ENCODE data around the gene SSH3.

Gene SSH3

GRCh38 chr11:67268081-67268961 is 35.0 kb upstream of the SSH3 start:
- no peak for DNase-seq (ENCODE audit: low spot score)

DNA sequence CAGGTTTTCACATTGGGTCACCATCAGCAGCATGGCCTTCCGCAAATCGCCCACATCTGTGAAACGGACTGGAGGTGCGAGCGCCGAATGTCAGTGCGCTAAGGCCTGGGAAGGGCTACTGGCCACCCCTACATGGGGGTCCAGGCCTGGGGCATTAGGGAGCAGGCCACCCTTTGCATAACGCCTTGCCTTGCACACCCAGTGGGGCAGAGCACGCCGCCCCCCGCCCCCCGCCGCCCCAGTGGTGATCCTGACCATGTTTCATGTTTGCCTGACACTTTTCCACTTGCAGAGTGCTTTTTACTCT is 34.4 kb upstream of the SSH3 start:
- no peak for DNase-seq (ENCODE audit: low spot score)

GRCh38 chr11:67269401-67270255 is 33.7 kb upstream of the SSH3 start:
- peak; percentile 22 for DNase-seq (ENCODE audit: low spot score)

DNA sequence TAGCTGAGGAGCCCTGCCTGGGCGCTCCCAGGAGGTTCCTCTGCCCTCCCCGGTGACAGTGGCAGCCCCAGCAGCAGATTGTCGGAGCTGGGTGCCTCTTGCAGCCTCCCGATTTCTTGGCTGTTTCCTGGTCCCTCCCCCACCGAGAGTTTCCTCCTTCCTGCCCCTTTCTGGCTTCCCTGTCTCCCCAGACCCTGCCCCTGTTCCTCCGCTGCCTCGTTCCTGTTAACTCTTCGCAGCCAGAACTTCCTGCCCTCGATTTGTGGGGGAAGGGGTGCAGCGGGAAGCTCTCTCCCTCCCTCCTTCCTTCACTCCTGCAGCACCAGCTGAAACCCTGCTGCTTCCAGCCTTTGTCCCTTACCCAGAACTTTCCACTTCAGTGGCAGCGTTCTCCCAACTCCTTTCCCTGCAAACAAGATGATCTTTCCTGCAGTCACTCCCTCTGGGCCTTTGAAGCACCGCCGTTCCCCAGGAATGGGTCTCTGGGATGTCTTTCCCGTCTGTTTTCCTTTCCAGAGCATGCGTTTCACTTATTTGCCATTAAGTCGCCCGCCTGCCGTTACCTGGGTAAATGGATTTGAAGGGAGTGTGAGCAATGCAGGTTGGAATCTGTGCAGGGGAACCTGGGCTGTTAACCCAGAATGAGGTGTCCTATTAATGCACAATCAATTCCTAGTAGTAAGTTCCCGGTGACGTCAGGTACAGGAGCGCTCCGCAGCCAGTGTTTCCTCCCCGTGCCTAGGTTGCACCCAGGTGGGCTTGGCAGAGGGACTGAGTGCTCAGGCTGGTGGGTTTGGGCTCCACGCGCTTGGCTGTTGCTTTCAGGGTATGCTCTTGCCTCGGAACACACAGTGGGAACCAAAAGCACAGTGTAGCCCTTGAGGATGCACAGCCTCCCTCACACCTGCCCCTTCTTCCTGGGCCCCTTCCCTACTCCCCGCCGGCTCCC is 32.8 kb upstream of the SSH3 start:
- no peak for DNase-seq (ENCODE audit: low spot score)

DNA sequence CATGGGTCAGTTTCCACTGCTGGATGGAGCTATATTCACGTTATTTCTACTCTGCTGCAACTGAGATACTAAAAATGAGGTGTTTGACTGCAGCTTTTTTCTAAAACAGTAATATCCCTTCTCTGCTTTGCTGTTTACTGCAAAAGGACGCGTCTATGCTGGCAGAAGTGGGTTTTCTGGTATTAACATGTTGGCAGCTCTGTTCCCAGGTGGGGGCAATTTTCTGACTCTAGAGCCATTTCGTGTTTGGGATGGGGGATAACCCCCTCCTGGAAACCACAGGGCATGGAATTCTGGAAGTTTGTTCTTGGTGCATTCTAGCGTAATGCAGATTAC is 32.2 kb upstream of the SSH3 start:
- DNase-seq (ENCODE audit: low spot score): no peak

DNA sequence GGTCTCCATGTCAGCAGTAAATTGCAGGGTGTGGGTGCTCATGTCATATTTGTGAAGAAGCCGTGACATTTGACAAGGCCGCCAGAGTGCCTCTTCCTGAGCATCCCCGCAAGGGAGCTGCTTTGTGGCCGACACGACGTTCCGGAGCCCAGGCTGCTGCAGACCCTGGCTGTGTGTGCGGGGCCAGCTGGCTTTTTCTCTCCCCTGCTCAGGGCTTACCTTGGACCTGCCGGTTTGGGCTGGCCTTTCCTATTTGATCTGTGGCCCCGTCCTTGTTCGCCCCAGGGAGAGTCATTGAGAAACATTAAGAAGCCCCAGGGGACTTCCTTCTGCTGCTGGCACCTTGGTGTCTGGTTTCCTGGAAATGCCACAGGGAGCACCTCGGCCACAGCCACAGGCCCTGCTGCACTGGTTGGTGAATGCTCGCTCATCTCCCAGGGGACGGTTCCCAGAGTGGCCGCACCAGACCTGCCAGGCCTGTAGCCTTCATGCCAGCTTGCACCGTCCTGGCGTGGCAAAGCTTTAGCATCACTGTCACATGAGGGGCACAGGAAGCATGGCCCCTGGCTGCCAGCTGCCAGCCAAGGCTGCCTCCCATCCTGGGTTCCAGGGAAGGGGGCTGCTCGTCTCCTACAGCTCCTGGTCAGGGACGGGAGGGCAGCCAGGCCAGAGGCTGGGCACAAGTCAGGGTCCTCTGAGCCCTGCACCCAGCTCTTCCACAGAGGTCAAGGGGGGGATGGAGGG is 31.6 kb upstream of the SSH3 start:
- DNase-seq (ENCODE audit: low spot score): no peak

DNA sequence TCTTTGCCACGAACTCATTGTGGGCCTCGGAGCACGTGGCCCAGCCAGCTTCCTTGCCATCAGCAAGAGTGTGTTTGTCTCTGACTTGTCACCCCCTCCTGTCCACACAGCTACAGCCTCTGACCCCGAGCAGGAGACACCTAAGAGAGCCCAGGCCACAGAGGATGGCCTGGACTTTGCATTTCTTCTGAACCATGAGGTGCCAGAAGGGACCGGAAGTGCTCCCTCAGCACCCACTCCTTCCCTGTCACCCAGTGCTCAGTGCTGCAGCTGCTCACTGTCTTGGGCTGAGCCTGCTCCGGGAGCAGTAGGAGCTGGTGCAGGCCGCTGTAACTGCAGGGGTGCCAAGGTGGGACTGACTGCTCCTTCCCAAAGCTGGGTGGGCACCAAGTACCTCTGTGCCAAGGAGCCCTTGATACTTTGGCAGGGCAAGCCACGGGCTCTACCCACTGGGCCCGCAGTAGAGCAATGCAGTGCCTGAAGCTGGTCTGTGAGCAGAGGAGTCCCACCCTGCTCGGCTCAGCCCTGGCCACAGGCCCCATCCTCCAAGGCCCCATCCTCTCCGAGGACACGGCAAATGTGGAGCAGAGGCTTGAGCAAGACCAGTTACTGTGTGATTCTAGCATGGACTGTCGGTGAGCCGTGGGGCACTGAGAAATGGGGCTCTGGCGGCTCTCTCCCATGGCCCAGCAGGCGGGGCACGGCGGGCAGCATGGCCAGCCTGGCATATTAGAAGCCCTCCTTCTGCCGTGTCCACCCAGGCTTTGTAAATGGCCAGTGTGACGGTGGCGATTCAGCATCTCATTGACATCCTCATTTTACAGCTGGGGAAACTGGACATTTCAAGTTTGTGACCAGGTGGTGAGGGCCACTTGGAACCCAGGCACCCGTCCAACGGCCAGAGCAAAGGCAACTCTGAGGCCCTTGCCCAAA is 30.7 kb upstream of the SSH3 start:
- DNase-seq (ENCODE audit: low spot score): no peak

DNA sequence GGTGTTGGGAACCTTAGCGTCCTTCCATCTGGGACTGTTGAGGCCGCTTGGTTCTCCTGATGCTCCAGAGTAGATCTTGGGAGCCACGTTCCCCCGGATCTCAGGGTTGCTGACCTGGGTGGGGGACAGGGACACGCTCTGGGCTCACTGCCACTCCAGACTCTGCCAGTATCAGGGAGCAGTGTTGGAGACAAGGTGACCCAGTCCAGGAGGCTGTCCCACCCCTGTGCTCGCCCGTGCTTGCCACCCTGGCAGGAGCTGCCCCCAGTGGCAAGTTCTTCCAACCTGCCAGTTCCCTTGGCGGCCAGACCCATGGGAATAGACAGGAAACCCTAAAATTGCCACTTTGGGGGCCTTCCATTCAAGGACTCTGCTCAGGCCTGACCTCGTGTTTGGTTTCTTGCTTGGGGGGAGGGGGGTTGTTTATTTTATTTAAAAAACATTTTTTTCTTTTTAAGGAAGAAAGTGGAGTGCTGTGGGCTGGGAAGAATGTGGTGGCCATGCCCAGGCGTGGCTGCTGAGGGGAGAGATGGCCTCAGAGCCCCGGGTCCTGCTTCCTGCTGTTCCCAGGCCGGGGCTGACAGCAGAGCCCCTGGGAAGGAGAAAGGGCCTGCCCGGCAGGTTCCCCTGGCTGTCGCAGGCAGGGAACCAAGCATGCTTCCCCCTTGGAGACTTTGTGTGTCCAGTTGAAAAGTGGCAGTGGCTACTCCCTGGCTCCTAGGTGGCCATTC is 29.9 kb upstream of the SSH3 start:
- no peak for DNase-seq (ENCODE audit: low spot score)

- DNase-seq (ENCODE audit: low spot score): no peak
These were observed 28.3 kb upstream of the SSH3 start for GRCh38 chr11:67274768-67275605.

- no peak for DNase-seq (ENCODE audit: low spot score)
These were observed 27.5 kb upstream of the SSH3 start for GRCh38 chr11:67275606-67276409.

DNA sequence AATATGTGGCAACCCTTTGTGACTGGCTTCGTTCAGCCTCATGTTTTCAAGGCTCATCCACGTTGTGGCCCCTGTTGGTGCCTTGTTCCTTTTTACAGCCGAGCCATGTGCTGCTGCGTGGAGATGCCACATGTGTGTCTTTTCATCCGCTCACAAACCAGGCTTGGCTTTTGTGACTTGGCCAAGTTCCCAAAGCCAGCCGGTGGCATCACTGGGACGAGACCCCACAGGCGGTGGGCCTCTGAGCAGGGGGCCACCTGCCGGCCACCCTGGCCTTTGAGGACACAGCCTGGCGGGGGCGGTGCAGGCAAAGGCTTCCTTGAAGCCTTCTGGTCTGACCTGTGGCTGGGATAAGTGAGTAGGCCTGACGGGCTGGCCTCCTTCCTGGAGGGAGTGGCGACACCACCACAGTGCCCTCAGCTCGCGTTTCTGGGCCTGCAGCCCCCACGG is 26.5 kb upstream of the SSH3 start:
- peak; percentile 34 for DNase-seq (ENCODE audit: low spot score)

DNA sequence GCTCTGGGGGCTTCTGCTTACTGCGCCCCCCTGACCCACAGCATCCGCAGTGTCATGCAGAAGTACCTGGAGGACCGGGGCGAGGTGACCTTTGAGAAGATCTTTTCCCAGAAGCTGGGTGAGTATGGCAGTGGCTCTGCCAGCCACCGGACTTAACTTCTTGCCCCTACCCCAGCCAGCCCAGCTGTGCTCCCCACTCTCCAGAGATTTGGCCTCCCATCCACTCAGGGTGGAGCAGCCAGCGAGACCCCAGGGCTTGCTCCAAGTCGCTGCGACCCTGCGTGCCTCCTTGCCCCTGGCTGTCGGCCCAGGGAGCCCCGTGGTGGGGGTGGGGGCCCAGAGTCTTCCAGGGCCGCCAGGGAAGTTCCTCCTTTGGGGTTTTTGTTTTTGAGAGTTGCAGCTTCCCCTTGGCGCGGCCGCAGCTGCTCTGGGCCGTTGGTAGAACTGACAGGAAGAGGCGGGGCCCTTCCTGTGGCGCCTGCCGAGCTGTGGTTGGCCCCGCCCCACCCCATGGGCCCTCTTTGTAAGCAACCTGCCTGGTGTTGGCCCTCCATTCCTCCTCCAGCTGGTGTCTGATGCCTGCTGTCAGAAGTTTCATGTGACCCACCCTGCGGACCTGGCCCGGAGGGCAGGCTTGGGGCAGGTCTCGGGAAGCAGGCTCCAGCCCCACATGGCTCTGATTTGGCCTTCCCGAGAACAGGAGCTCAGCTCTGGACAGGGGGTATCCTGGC is 25.9 kb upstream of the SSH3 start:
- DNase-seq (ENCODE audit: low spot score): peak; percentile 55

- DNase-seq (ENCODE audit: low spot score): no peak
These were observed 25.0 kb upstream of the SSH3 start for GRCh38 chr11:67278135-67278938.

DNA sequence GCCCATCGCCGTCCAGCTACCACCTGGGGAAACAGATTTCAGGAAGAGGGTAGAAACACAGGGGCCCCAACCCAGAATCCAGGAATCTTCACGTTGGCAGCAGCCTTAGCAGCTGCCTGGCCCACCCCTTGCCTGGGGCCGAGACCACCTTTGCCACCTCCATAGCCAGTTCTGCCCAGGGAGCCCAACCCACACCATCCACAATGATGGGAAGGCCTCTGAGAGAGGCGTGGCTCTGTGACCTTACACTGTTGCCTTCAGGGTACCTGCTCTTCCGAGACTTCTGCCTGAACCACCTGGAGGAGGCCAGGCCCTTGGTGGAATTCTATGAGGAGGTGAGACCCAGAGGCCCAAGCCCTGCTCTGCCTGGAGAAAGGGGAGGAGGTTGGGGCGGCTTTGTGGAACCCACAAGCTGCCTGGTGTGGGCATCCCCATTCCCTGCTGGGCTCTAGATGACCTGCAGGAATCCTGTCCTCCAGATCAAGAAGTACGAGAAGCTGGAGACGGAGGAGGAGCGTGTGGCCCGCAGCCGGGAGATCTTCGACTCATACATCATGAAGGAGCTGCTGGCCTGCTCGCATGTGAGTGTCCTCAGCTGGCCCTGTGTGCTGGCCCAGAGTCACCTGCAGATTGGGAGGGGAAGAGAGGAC is 24.3 kb upstream of the SSH3 start:
- DNase-seq (ENCODE audit: low spot score): no peak

DNA sequence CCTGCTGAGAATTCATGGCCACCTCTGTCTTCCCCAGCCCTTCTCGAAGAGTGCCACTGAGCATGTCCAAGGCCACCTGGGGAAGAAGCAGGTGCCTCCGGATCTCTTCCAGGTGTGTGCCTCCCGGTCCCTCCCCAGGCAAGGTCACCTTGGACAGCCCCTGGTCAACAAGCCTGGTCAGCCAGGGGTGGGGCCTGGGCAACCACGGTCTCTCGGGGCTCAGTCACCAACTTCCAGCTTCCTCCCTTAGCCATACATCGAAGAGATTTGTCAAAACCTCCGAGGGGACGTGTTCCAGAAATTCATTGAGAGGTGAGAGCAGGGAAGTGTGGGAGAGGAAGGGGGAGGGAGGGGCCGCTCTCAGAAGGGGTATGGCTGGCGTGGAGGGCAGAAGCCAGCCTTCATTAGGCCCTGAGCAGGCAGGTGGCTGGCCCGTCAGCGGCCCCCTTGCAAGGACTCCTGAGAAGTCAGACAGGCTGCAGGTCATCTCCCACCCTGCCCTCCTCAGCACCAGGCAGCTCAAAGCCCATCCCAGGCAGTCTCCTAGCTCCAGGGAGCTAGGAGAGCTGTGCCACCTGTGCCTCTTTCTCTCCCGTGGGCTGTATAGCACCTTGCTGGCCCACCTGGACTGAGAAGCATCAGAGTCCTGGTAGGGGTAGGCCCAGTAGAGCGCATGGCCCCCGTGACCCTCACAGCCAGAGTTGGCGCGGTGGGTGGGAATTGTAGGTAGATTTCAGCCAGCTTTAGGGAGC is 23.6 kb upstream of the SSH3 start:
- DNase-seq (ENCODE audit: low spot score): no peak

Data from hematopoietic multipotent progenitor cell treated with erythropoietin and hydrocortisone succinate and interleukin-3 and kit ligand, for 17 days (in vitro differentiated cells).